ENCODE measurements around the gene POU2F1. TPM values are rescaled to one million over a fixed set of nuclear protein-coding genes. Genes with fewer than 3 reads are reported as not detected.
A peak's percentile ranks its signal among the peaks of the same experiment; 100 is the strongest.
"Not testable (repeated sequence)": the region's sequence is repeated elsewhere in the genome, so short reads cannot be mapped to it uniquely, and the experiment has no call there.

POU2F1 gene
- total RNA-seq, 1 donor from 2014 or later, result 20.2 TPM

- no peaks in the 10 kb centered on the region for H3K27me3 Mint-ChIP-seq (ENCODE audit: insufficient read depth)
- no peak overlapping the region for H3K27ac Mint-ChIP-seq
- peaks cover 31% of the 10 kb centered on the region for H3K9me3 Mint-ChIP-seq
- H3K36me3 Mint-ChIP-seq (ENCODE audit: low read depth), result peaks cover 17% of the 10 kb centered on the region
- H3K4me1 Mint-ChIP-seq (ENCODE audit: low read depth), result peaks cover 8% of the 10 kb centered on the region
- no peak for DNase-seq (ENCODE audit: low spot score)
- H3K4me3 Mint-ChIP-seq, result no peak overlapping the region
- intact Hi-C loops (cut with micrococcal nuclease), result loop anchor here (5.0 kb wide), 1 partner anchor 72 kb away; no protein-coding TSS in a partner anchor
Measured at GRCh38 chr1:167209044-167209443, 11.6 kb upstream of the POU2F1 start.

GRCh38 chr1:167210966-167211674 lies 9.6 kb upstream of the POU2F1 start:
- Mint-ChIP-seq H3K4me1 (ENCODE audit: low read depth) (peaks cover 8% of the 10 kb centered on the region), H3K27ac (no peak overlapping the region), H3K4me3 (no peak overlapping the region), H3K9me3 (peaks cover 26% of the 10 kb centered on the region), H3K36me3 (ENCODE audit: low read depth) (peaks cover 14% of the 10 kb centered on the region), H3K27me3 (ENCODE audit: insufficient read depth) (peaks cover 2% of the 10 kb centered on the region)
- DNase-seq (ENCODE audit: low spot score), result no peak
- intact Hi-C loops (cut with micrococcal nuclease), result no loop called here

GRCh38 chr1:167212025-167212424 lies 8.7 kb upstream of the POU2F1 start:
- Mint-ChIP-seq H3K4me1 (ENCODE audit: low read depth) (peaks cover 8% of the 10 kb centered on the region), H3K36me3 (ENCODE audit: low read depth) (peaks cover 14% of the 10 kb centered on the region)

GRCh38 chr1:167216809-167217208 lies 3.9 kb upstream of the POU2F1 start:
- H3K27ac Mint-ChIP-seq, result no peak overlapping the region
- H3K36me3 Mint-ChIP-seq (ENCODE audit: low read depth), result no peaks in the 10 kb centered on the region
- DNase-seq (ENCODE audit: low spot score), result no peak
- intact Hi-C loops (cut with micrococcal nuclease), result no loop called here
- H3K4me1 Mint-ChIP-seq (ENCODE audit: low read depth), result peaks cover 10% of the 10 kb centered on the region
- no peak overlapping the region for H3K4me3 Mint-ChIP-seq
- H3K27me3 Mint-ChIP-seq (ENCODE audit: insufficient read depth), result peaks cover 6% of the 10 kb centered on the region
- H3K9me3 Mint-ChIP-seq, result no peaks in the 10 kb centered on the region

More at GRCh38 chr1:167212025-167212424, 8.7 kb upstream of the POU2F1 start:
- no peak overlapping the region for H3K27ac Mint-ChIP-seq
- peaks cover 2% of the 10 kb centered on the region for H3K27me3 Mint-ChIP-seq (ENCODE audit: insufficient read depth)
- H3K4me3 Mint-ChIP-seq, result no peak overlapping the region
- intact Hi-C loops (cut with micrococcal nuclease), result no loop called here
- peaks cover 26% of the 10 kb centered on the region for H3K9me3 Mint-ChIP-seq
- DNase-seq (ENCODE audit: low spot score), result no peak

GRCh38 chr1:167219194-167219593 lies 1.5 kb upstream of the POU2F1 start:
- no peaks in the 10 kb centered on the region for H3K36me3 Mint-ChIP-seq (ENCODE audit: low read depth)
- H3K27ac Mint-ChIP-seq, result peak overlapping the region; percentile 93
- intact Hi-C loops (cut with micrococcal nuclease), result no loop called here

GRCh38 chr1:167219646-167220536 lies 795 bp upstream of the POU2F1 start:
- Mint-ChIP-seq H3K27me3 (ENCODE audit: insufficient read depth) (peaks cover 6% of the 10 kb centered on the region), H3K4me1 (ENCODE audit: low read depth) (peaks cover 34% of the 10 kb centered on the region), H3K9me3 (no peaks in the 10 kb centered on the region), H3K36me3 (ENCODE audit: low read depth) (no peaks in the 10 kb centered on the region), H3K4me3 (peak overlapping the region; percentile 93), H3K27ac (peak overlapping the region; percentile 93)
- DNase-seq (ENCODE audit: low spot score), result peak; percentile 85
- intact Hi-C loops (cut with micrococcal nuclease), result loop anchor here (1.0 to 5.0 kb wide), 10 partner anchors 98 to 716 kb away; partner anchors contain the start of genes CREG1, DCAF6, ILDR2 and TADA1

More at GRCh38 chr1:167219194-167219593, 1.5 kb upstream of the POU2F1 start:
- peaks cover 33% of the 10 kb centered on the region for H3K4me1 Mint-ChIP-seq (ENCODE audit: low read depth)
- DNase-seq (ENCODE audit: low spot score), result no peak
- H3K9me3 Mint-ChIP-seq, result no peaks in the 10 kb centered on the region
- H3K27me3 Mint-ChIP-seq (ENCODE audit: insufficient read depth), result peaks cover 6% of the 10 kb centered on the region
- peak overlapping the region; percentile 93 for H3K4me3 Mint-ChIP-seq

- DNase-seq (ENCODE audit: low spot score), result no peak
Measured at GRCh38 chr1:167221126-167221737, 546 bp downstream of the POU2F1 start.

GRCh38 chr1:167221738-167222610 lies 1.3 kb downstream of the POU2F1 start:
- H3K9me3 Mint-ChIP-seq, result no peaks in the 10 kb centered on the region
- H3K4me3 Mint-ChIP-seq, result peak overlapping the region; percentile 93
- peaks cover 52% of the 10 kb centered on the region for H3K4me1 Mint-ChIP-seq (ENCODE audit: low read depth)
- no peaks in the 10 kb centered on the region for H3K36me3 Mint-ChIP-seq (ENCODE audit: low read depth)
- peak overlapping the region; percentile 95 for H3K27ac Mint-ChIP-seq
- intact Hi-C loops (cut with micrococcal nuclease), result loop anchor here (1.0 to 5.0 kb wide), 9 partner anchors 45 to 493 kb away; partner anchors contain the start of genes ILDR2 and POGK
- H3K27me3 Mint-ChIP-seq (ENCODE audit: insufficient read depth), result peaks cover 4% of the 10 kb centered on the region
- DNase-seq (ENCODE audit: low spot score), result peak; percentile 49

More at GRCh38 chr1:167221126-167221737, 546 bp downstream of the POU2F1 start:
- intact Hi-C loops (cut with micrococcal nuclease), result loop anchor here (2.0 to 5.0 kb wide), 5 partner anchors 99 to 494 kb away; partner anchors contain the start of gene ILDR2
- no peaks in the 10 kb centered on the region for H3K36me3 Mint-ChIP-seq (ENCODE audit: low read depth)
- H3K27ac Mint-ChIP-seq, result peak overlapping the region; percentile 93
- H3K9me3 Mint-ChIP-seq, result no peaks in the 10 kb centered on the region
- H3K27me3 Mint-ChIP-seq (ENCODE audit: insufficient read depth), result peaks cover 4% of the 10 kb centered on the region
- H3K4me1 Mint-ChIP-seq (ENCODE audit: low read depth), result peaks cover 48% of the 10 kb centered on the region
- peak overlapping the region; percentile 93 for H3K4me3 Mint-ChIP-seq

GRCh38 chr1:167223144-167224103 lies 2.7 kb downstream of the POU2F1 start:
- Mint-ChIP-seq H3K27ac (no peak overlapping the region), H3K4me1 (ENCODE audit: low read depth) (peaks cover 52% of the 10 kb centered on the region), H3K4me3 (peak overlapping the region; percentile 93), H3K36me3 (ENCODE audit: low read depth) (no peaks in the 10 kb centered on the region), H3K9me3 (no peaks in the 10 kb centered on the region), H3K27me3 (ENCODE audit: insufficient read depth) (peaks cover 2% of the 10 kb centered on the region)
- intact Hi-C loops (cut with micrococcal nuclease), result loop anchor here (2.0 to 5.0 kb wide), 4 partner anchors 43 to 385 kb away; partner anchors contain the start of genes ILDR2 and POGK
- no peak for DNase-seq (ENCODE audit: low spot score)

GRCh38 chr1:167224734-167225235 lies 4.1 kb downstream of the POU2F1 start:
- H3K27ac Mint-ChIP-seq; H3K36me3 Mint-ChIP-seq (ENCODE audit: low read depth); H3K27me3 Mint-ChIP-seq (ENCODE audit: insufficient read depth); H3K4me3 Mint-ChIP-seq; H3K9me3 Mint-ChIP-seq; DNase-seq (ENCODE audit: low spot score): not testable (repeated sequence)
- peaks cover 45% of the 10 kb centered on the region for H3K4me1 Mint-ChIP-seq (ENCODE audit: low read depth)
- intact Hi-C loops (cut with micrococcal nuclease), result loop anchor here (5.0 kb wide), 2 partner anchors 102 to 247 kb away; partner anchors contain the start of gene ILDR2

- no peak for DNase-seq (ENCODE audit: low spot score)
- H3K4me3 Mint-ChIP-seq, result no peak overlapping the region
- H3K27me3 Mint-ChIP-seq (ENCODE audit: insufficient read depth), result no peaks in the 10 kb centered on the region
- intact Hi-C loops (cut with micrococcal nuclease), result no loop called here
- peaks cover 42% of the 10 kb centered on the region for H3K4me1 Mint-ChIP-seq (ENCODE audit: low read depth)
- H3K9me3 Mint-ChIP-seq, result no peaks in the 10 kb centered on the region
- no peaks in the 10 kb centered on the region for H3K36me3 Mint-ChIP-seq (ENCODE audit: low read depth)
- no peak overlapping the region for H3K27ac Mint-ChIP-seq
Measured at GRCh38 chr1:167225920-167226319, 5.2 kb downstream of the POU2F1 start.
